GM12878 (cell line): ENCODE measurements around the gene CETN3. TPM values are rescaled to one million over a fixed set of nuclear protein-coding genes. Genes with fewer than 3 reads are reported as not detected.

ENCODE experiments used
- ATAC-seq: fragments of 200-7000 bp; cut with Tn5 transposase; 3 replicates; pipeline ENCODE4 v1.9.1; 2020; ENCODE audit warnings: mild to moderate bottlenecking, moderate library complexity
- BruUV-seq: library from RNA; stranded (reverse); fragments of 400-500 nt; replicated peaks from 2 replicates; lab custom pipeline; 2021; lab: Mats Ljungman, UMichigan
- CTCF ChIA-PET: fragments of 300-600 bp; sonication (Branson Sonifier 250); formaldehyde crosslinking; extraction: SDS; loops from one replicate; lab custom pipeline; 2021; ENCODE audit warnings: inconsistent platforms; lab: Yijun Ruan, JAX
- POLR2A ChIA-PET: fragments of 350-600 bp; formaldehyde crosslinking; extraction: SDS; loops from one replicate; lab custom pipeline; 2021; ENCODE audit warnings: inconsistent platforms; lab: Charles Lee
- RAD21 ChIA-PET: fragments of 300-600 bp; sonication (Branson Sonifier 250); formaldehyde crosslinking; loops from one replicate; lab custom pipeline; 2023; ENCODE audit warnings: antibody characterized with exemption; ENCODE audit not compliant: unreplicated experiment; lab: Charles Lee
- SMC1A ChIA-PET: fragments of 300-600 bp; sonication (Branson Sonifier 250); formaldehyde crosslinking; loops from one replicate; lab custom pipeline; 2023; ENCODE audit not compliant: unreplicated experiment, uncharacterized antibody; lab: Charles Lee
- DNase-seq: peaks from one replicate; pipeline ENCODE4 v3.0.0-alpha.2; 2011; ENCODE audit warnings: low read depth, low spot score
- FAIRE-seq: peaks from 3 replicates; lab custom pipeline; 2011; peaks lifted over from hg19 to GRCh38; lab: Jason Lieb, UNC
- H2AFZ ChIP-seq: 2 replicates; pipeline ENCODE4 v1.6.0; 2011; ENCODE audit warnings: low read depth, low read length, control low read depth; ENCODE audit not compliant: control insufficient read depth
- H3K27ac ChIP-seq: 2 replicates; pipeline ENCODE4 v1.5.1; 2011; ENCODE audit warnings: control low read depth; ENCODE audit not compliant: control insufficient read depth, insufficient read depth
- H3K27me3 ChIP-seq, 2 experiments: replicated peaks in 1 of 2; 2 replicates each; pipeline versions ENCODE4 v1.6.0 to v1.6.1; 2011; ENCODE audit warnings: low read length in 1 of 2; ENCODE audit not compliant: control insufficient read depth in 2 of 2, insufficient read depth in 2 of 2
- H3K36me3 ChIP-seq, 2 experiments: 2 replicates each; pipeline ENCODE4 v1.5.1; 2011; ENCODE audit warnings: low read length in 1 of 2; ENCODE audit not compliant: control insufficient read depth in 2 of 2, insufficient read depth in 2 of 2
- H3K4me1 ChIP-seq: 2 replicates; pipeline ENCODE4 v1.6.1; 2011; ENCODE audit warnings: mild to moderate bottlenecking, low read length, moderate library complexity, mixed read lengths; ENCODE audit not compliant: control insufficient read depth, insufficient read depth
- H3K4me2 ChIP-seq: 2 replicates; pipeline ENCODE4 v1.6.0; 2011; ENCODE audit warnings: control low read depth; ENCODE audit not compliant: control insufficient read depth, insufficient read depth
- H3K4me3 ChIP-seq: fragments of 200-600 bp; sonication (generic); 2 replicates; pipeline ENCODE4 v1.5.1; 2016
- H3K79me2 ChIP-seq: 2 replicates; pipeline ENCODE4 v1.6.0; 2011; ENCODE audit warnings: low read length; ENCODE audit not compliant: control insufficient read depth, insufficient read depth
- H3K9ac ChIP-seq: 2 replicates; pipeline ENCODE4 v1.8.0; 2011; ENCODE audit warnings: low read length, control low read depth, mixed read lengths; ENCODE audit not compliant: control insufficient read depth, insufficient read depth
- H3K9me3 ChIP-seq: replicated peaks from 3 replicates; pipeline ENCODE4 v1.5.1; 2011; ENCODE audit warnings: mild to moderate bottlenecking, low read length; ENCODE audit not compliant: control insufficient read depth, insufficient read depth
- H4K20me1 ChIP-seq: 2 replicates; pipeline ENCODE4 v1.6.0; 2011; ENCODE audit not compliant: control insufficient read depth, insufficient read depth
- ASH2L ChIP-seq: fragments of 300-600, 200-600 bp; sonication (generic); IDR thresholded peaks from 2 replicates; pipeline ENCODE4 v1.6.1; 2017; ENCODE audit warnings: low read depth, mild to moderate bottlenecking, borderline replicate concordance
- EZH2 ChIP-seq: IDR thresholded peaks from 2 replicates; pipeline ENCODE4 v1.6.1; 2012; ENCODE audit warnings: low read depth, mild to moderate bottlenecking, control low read depth, inconsistent platforms, low read length, borderline replicate concordance; ENCODE audit not compliant: control insufficient read depth
- HDGF ChIP-seq: fragments of 450-650 bp; IDR thresholded peaks from 2 replicates; pipeline ENCODE4 v1.6.1; 2016; ENCODE audit warnings: antibody characterized with exemption
- MAX ChIP-seq: IDR thresholded peaks from 2 replicates; pipeline ENCODE4 v1.6.1; 2012; ENCODE audit warnings: low read depth, low read length, improper control_type of control experiment
- NKRF ChIP-seq: fragments of 450-650 bp; conservative IDR thresholded peaks from 2 replicates; pipeline ENCODE4 v1.6.1; 2017; ENCODE audit warnings: mild to moderate bottlenecking, moderate library complexity
- PRDM15 ChIP-seq: fragments of 450-650 bp; formaldehyde crosslinking; IDR thresholded peaks from 2 replicates; pipeline ENCODE4 v1.4.0; 2020; ENCODE audit warnings: mild to moderate bottlenecking, moderate library complexity
- RELA ChIP-seq: fragments of 450-650 bp; IDR thresholded peaks from 2 replicates; pipeline ENCODE4 v1.8.0; 2014; ENCODE audit warnings: borderline replicate concordance; ENCODE audit not compliant: partially characterized antibody
- RUNX3 ChIP-seq: IDR thresholded peaks from 2 replicates; pipeline ENCODE4 v1.6.1; 2012; ENCODE audit warnings: low read length, inconsistent platforms
- WGBS: methylation state at CpG from one replicate; pipeline ENCODE4 v1.1.6; 2016; ENCODE audit warnings: low lambda C conversion rate; ENCODE audit not compliant: insufficient replicate concordance, insufficient coverage; ENCODE audit errors: missing lambda C conversion rate; 5-methylcytosine and 5-hydroxymethylcytosine counted together
- in situ Hi-C: fragments of 300-500 bp; cut with MboI; formaldehyde crosslinking; loops from 9 replicates; pipeline ENCODE4 v1.14.3; 2018; ENCODE audit warnings: mixed read lengths
- intact Hi-C: fragments of 100-400 bp; cut with micrococcal nuclease; formaldehyde crosslinking; loops from one replicate; pipeline ENCODE4 v1.14.2; 2022; ENCODE audit not compliant: unreplicated experiment
- polyA plus RNA-seq, 11 experiments: library from polyadenylated mRNA; depleted of rRNA in 4 of 11; unstranded in 6 of 11; stranded (reverse) in 5 of 11; fragments of >200 nt; fragmentation: Nextera tagmentation in 4 of 11; fragmentation: Illumina TruSeq in 1 of 11; extraction: Ambion mirVana in 4 of 11; extraction: Trizol in 1 of 11; gene quantifications; 1 replicate in 1 of 11; 2 replicates in 10 of 11; pipeline versions ENCODE4 v1.2.1 to v1.2.3, GENCODE V29; 2011 to 2016; ENCODE audit warnings: inconsistent platforms in 2 of 11, missing spikeins in 2 of 11, low read depth in 1 of 11
- total RNA-seq, 4 experiments: library from RNA; depleted of rRNA in 3 of 4; stranded (reverse); fragments of >200 nt in 3 of 4; fragmentation: Illumina TruSeq in 1 of 4; extraction: Trizol in 1 of 4; gene quantifications; 2 replicates each; pipeline versions ENCODE4 v1.2.1 to v1.2.3, GENCODE V29; 2013 to 2021
- TF ChIP-seq, protein P1 (sequence below): fragments of 450-650 bp; IDR thresholded peaks from 2 replicates; pipeline ENCODE4 v1.6.1; 2017; ENCODE audit warnings: low read depth, mild to moderate bottlenecking, moderate library complexity

Gene CETN3
- total and polyA plus RNA-seq, 10 of the 15 experiments (the other 5 are each of a cell fraction or from before 2014, with no cell fraction given): 16.8 to 59.1 (median 51.8) TPM

DNA sequence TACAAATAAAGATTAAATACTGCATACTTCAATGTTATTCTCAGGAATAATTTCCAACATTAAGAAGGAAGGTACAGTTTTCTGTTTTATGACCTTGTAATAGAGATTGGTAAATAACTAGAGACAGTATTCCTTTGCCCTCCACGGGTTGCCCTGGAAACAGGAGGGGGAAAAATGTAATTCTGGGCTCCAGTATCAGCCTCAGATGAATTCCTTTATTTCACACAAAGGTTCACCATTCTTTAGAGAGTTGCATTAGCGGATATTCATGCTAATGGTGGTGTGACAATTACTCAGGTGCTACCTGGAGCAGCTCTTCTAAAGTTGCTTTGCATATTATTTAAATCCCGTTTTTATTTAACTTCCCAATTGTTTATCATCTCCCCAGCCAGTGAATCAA, 42.6 kb downstream of the CETN3 start:
- Histone ChIP-seq H3K9me3 (peaks cover 11% of the 10 kb centered on the region; the same call in 2 of the 3 replicates), H3K27me3 (no peaks in the 10 kb centered on the region), H3K36me3 (no peaks in the 10 kb centered on the region), H3K4me1 (peaks cover 9% of the 10 kb centered on the region; the same call in 1 of the 2 replicates), H4K20me1 (no peaks in the 10 kb centered on the region), H3K27ac (no peak overlapping the region), H3K4me3 (no peak overlapping the region), H3K79me2 (no peaks in the 10 kb centered on the region), H3K4me2 (no peak overlapping the region), H3K9ac (no peak overlapping the region), H2AFZ (no peak overlapping the region)
- intact Hi-C loops: no loop called here
- 29% methylated on average over 3 of the region's 3 CpGs for WGBS
- ChIA-PET RAD21 (no interaction called here), SMC1A (interaction anchor here (1.1 to 1.3 kb wide), 3 partner anchors 10 to 38 kb away, joined by 3 to 4 read pairs (median 3); no protein-coding TSS in a partner anchor), CTCF (no interaction called here), POLR2A (no interaction called here)
- in situ Hi-C loops: no loop called here
- no peak for ATAC-seq
- no peak for FAIRE-seq
- DNase-seq: no peak
- TF ChIP-seq, protein P1, sequence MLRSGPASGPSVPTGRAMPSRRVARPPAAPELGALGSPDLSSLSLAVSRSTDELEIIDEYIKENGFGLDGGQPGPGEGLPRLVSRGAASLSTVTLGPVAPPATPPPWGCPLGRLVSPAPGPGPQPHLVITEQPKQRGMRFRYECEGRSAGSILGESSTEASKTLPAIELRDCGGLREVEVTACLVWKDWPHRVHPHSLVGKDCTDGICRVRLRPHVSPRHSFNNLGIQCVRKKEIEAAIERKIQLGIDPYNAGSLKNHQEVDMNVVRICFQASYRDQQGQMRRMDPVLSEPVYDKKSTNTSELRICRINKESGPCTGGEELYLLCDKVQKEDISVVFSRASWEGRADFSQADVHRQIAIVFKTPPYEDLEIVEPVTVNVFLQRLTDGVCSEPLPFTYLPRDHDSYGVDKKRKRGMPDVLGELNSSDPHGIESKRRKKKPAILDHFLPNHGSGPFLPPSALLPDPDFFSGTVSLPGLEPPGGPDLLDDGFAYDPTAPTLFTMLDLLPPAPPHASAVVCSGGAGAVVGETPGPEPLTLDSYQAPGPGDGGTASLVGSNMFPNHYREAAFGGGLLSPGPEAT: no peak
- TF ChIP-seq MAX: no peak
- TF ChIP-seq ASH2L: no peak
- no peak for TF ChIP-seq EZH2
- no peak for TF ChIP-seq RUNX3
- TF ChIP-seq RELA: no peak
- no peak for TF ChIP-seq HDGF
- TF ChIP-seq PRDM15 (CRISPR knock-in tag): no peak
- no peak for TF ChIP-seq NKRF
- BruUV-seq: no TSS peak
